Loucy (cell line): ENCODE data around the gene PCDHGA9.

ENCODE experiments used
- H2AFZ ChIP-seq: fragments of 200-600 bp; sonication (generic); 2 replicates; pipeline ENCODE4 v1.6.0; 2016; ENCODE audit warnings: antibody characterized with exemption, mild to moderate bottlenecking, low read length, moderate library complexity
- H3F3A ChIP-seq: fragments of 200-600 bp; 2 replicates; pipeline ENCODE4 v1.6.0; 2016; ENCODE audit warnings: antibody characterized with exemption, low read depth, mild to moderate bottlenecking
- H3K27me3 ChIP-seq: fragments of 200-600 bp; sonication (generic); 2 replicates; pipeline ENCODE4 v1.6.1; 2014; ENCODE audit warnings: low read length, mild to moderate bottlenecking; ENCODE audit not compliant: insufficient read depth, poor library complexity, severe bottlenecking
- H3K36me3 ChIP-seq: fragments of 200-600 bp; sonication (generic); 2 replicates; pipeline ENCODE4 v1.6.1; 2016; ENCODE audit warnings: low read length; ENCODE audit not compliant: insufficient read depth
- H3K4me1 ChIP-seq: fragments of 200-600 bp; sonication (generic); 2 replicates; pipeline ENCODE4 v1.5.1; 2014; ENCODE audit warnings: low read length, mild to moderate bottlenecking; ENCODE audit not compliant: insufficient read depth, poor library complexity, severe bottlenecking
- H3K4me2 ChIP-seq: fragments of 200-600 bp; sonication (generic); 2 replicates; pipeline ENCODE4 v1.6.0; 2014; ENCODE audit warnings: antibody characterized with exemption, low read length, low read depth, mild to moderate bottlenecking; ENCODE audit not compliant: poor library complexity, severe bottlenecking
- H3K4me3 ChIP-seq: fragments of 200-600 bp; sonication (generic); 2 replicates; pipeline ENCODE4 v1.5.1; 2014; ENCODE audit warnings: low read length, mild to moderate bottlenecking, mixed read lengths; ENCODE audit not compliant: poor library complexity, severe bottlenecking
- H3K79me2 ChIP-seq: fragments of 200-600 bp; sonication (generic); 2 replicates; pipeline ENCODE4 v1.6.1; 2014; ENCODE audit warnings: low read length; ENCODE audit not compliant: insufficient read depth
- H3K9ac ChIP-seq: fragments of 200-600 bp; sonication (generic); 2 replicates; pipeline ENCODE4 v1.6.0; 2014; ENCODE audit warnings: mild to moderate bottlenecking, low read depth, low read length, moderate library complexity; ENCODE audit not compliant: poor library complexity, severe bottlenecking
- H3K9me2 ChIP-seq: fragments of 200-600 bp; sonication (generic); replicated peaks from 2 replicates; pipeline ENCODE4 v1.6.1; 2016; ENCODE audit warnings: low read depth, low read length, mixed read lengths
- H3K9me3 ChIP-seq: fragments of 200-600 bp; sonication (generic); 2 replicates; pipeline ENCODE4 v1.6.1; 2014; ENCODE audit warnings: mild to moderate bottlenecking, antibody characterized with exemption, low read length, low read depth; ENCODE audit not compliant: insufficient read depth
- H4K20me1 ChIP-seq: fragments of 200-600 bp; sonication (generic); 2 replicates; pipeline ENCODE4 v1.6.0; 2014; ENCODE audit warnings: antibody characterized with exemption, low read length, mild to moderate bottlenecking; ENCODE audit not compliant: insufficient read depth, poor library complexity, severe bottlenecking
- EZH2phosphoT487 ChIP-seq: fragments of 200-600 bp; IDR thresholded peaks from 2 replicates; pipeline ENCODE4 v1.6.1; 2018; ENCODE audit warnings: antibody characterized with exemption, mild to moderate bottlenecking, moderate library complexity, borderline replicate concordance
- TF ChIP-seq, protein P1 (sequence below): fragments of 200-600 bp; sonication (generic); conservative IDR thresholded peaks from 2 replicates; pipeline ENCODE4 v1.5.1; 2014; ENCODE audit warnings: mild to moderate bottlenecking, antibody characterized with exemption, low read length

The PCDHGA9 gene

DNA sequence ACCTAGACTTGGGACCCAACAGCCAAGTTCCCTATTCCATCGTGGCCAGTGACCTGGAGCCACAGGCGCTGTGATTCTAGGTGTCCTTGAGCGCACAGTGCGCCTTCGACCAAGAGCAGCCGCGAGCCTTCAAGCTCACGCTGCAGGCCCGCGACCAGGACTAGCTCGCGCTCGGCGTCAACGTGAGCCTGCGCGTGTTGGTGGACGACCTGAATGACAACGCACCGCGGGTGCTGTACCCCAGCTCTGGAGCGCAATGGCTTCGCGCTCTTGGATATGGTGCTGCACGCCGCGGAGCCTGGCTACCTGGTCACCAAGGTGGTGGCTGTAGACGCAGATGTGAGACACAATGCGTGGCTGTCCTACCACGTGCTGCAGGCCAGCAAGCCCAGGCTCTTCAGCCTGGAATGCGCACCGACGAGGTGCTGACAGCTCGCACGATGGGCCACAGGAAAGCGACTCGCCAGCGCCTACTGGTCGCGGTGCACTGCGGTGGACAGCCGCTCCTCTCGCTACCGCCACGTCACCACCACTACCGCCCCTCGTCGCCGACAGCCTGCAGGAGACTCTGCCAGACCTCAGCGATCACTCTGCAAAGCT is 39.1 kb downstream of the PCDHGA9 start:
- no peaks in the 10 kb centered on the region for H4K20me1 ChIP-seq

More for the DNA sequence above, 39.1 kb downstream of the PCDHGA9 start:
- H3K4me3 ChIP-seq: no peak overlapping the region
- H3K9me3 ChIP-seq: no peaks in the 10 kb centered on the region
- no peaks in the 10 kb centered on the region for H3K4me1 ChIP-seq
- no peak overlapping the region for H3K4me2 ChIP-seq
- no peaks in the 10 kb centered on the region for H3F3A ChIP-seq
- no peaks in the 10 kb centered on the region for H3K27me3 ChIP-seq
- H3K36me3 ChIP-seq: no peaks in the 10 kb centered on the region
- H3K9me2 ChIP-seq: no peaks in the 10 kb centered on the region
- no peaks in the 10 kb centered on the region for H3K79me2 ChIP-seq
- TF ChIP-seq EZH2phosphoT487: no peak
- TF ChIP-seq, protein P1, sequence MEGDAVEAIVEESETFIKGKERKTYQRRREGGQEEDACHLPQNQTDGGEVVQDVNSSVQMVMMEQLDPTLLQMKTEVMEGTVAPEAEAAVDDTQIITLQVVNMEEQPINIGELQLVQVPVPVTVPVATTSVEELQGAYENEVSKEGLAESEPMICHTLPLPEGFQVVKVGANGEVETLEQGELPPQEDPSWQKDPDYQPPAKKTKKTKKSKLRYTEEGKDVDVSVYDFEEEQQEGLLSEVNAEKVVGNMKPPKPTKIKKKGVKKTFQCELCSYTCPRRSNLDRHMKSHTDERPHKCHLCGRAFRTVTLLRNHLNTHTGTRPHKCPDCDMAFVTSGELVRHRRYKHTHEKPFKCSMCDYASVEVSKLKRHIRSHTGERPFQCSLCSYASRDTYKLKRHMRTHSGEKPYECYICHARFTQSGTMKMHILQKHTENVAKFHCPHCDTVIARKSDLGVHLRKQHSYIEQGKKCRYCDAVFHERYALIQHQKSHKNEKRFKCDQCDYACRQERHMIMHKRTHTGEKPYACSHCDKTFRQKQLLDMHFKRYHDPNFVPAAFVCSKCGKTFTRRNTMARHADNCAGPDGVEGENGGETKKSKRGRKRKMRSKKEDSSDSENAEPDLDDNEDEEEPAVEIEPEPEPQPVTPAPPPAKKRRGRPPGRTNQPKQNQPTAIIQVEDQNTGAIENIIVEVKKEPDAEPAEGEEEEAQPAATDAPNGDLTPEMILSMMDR: no peak
- H3K9ac ChIP-seq: no peak overlapping the region
- no peak overlapping the region for H2AFZ ChIP-seq
